ENCODE results near the gene JAK1. TPM values are rescaled to one million over a fixed set of nuclear protein-coding genes. Genes with fewer than 3 reads are reported as not detected.
A peak's percentile ranks its signal among the peaks of the same experiment; 100 is the strongest.

JAK1 gene
- total and polyA plus RNA-seq, 9 of the 15 experiments (the other 6 are each of a cell fraction or from before 2014, with no cell fraction given): 9.7 to 44.1 (median 42.5) TPM

DNA sequence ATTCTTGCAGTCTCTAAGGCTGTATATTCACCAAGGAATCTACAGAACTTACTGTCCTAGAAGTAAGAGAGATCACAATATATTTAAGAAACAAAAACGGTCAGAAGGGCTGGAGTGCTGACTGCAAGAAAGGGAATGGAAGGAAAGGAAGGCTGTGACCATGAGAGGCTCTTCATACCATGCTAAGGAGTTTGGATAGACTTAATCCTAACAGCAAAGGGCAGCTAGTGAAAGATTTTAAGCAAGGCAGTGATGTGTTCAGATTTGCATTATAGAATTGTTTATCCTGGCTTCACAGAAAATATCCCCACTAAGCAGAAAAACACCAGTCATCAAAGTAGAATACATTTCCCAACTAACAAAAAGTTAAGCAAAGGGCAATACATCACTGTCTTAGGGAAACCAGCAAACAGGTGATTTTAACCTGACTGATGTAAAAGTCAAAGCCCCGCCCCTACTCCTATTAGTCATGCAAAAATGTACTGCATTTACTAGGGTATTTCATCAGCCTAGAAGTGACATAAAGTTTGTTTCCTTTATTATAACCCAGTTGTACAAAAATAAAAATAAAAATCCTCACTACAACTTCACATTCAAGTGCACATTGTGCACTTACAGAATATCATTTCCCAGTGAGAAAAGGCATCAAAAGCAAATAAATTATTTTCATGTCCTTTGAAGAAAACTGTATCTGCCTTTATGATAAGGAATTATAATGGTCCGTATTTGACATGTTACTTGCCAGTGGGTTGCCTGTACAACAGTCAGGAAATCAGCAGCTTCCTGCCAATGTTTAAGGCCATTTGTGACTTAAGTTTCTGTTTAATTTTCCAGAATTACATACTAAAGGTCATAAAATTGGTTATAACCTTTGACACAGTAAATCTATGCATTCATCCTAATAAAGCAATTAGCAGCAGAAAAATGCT is 17.2 kb downstream of the JAK1 start (continued):
- no peak for TF ChIP-seq SLC30A9 (CRISPR knock-in tag; IDR thresholded peaks at IDR 0.05)
- TF ChIP-seq TOE1 (IDR thresholded peaks at IDR 0.05; ENCODE audit: borderline replicate concordance): no peak; the same call in 1 of the 2 replicates
- no peak for TF ChIP-seq TOE1 (CRISPR knock-in tag; IDR thresholded peaks at IDR 0.05; ENCODE audit: borderline replicate concordance, low read depth)
- TF ChIP-seq TCF7 (IDR thresholded peaks at IDR 0.05; ENCODE audit: borderline replicate concordance): no peak
- TF ChIP-seq, protein P1, sequence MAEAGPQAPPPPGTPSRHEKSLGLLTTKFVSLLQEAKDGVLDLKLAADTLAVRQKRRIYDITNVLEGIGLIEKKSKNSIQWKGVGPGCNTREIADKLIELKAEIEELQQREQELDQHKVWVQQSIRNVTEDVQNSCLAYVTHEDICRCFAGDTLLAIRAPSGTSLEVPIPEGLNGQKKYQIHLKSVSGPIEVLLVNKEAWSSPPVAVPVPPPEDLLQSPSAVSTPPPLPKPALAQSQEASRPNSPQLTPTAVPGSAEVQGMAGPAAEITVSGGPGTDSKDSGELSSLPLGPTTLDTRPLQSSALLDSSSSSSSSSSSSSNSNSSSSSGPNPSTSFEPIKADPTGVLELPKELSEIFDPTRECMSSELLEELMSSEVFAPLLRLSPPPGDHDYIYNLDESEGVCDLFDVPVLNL (CRISPR knock-in tag; IDR thresholded peaks at IDR 0.05; ENCODE audit: low read depth): no peak
- TF ChIP-seq HMG20B (CRISPR knock-in tag; IDR thresholded peaks at IDR 0.05): no peak
- TF ChIP-seq, protein P2, sequence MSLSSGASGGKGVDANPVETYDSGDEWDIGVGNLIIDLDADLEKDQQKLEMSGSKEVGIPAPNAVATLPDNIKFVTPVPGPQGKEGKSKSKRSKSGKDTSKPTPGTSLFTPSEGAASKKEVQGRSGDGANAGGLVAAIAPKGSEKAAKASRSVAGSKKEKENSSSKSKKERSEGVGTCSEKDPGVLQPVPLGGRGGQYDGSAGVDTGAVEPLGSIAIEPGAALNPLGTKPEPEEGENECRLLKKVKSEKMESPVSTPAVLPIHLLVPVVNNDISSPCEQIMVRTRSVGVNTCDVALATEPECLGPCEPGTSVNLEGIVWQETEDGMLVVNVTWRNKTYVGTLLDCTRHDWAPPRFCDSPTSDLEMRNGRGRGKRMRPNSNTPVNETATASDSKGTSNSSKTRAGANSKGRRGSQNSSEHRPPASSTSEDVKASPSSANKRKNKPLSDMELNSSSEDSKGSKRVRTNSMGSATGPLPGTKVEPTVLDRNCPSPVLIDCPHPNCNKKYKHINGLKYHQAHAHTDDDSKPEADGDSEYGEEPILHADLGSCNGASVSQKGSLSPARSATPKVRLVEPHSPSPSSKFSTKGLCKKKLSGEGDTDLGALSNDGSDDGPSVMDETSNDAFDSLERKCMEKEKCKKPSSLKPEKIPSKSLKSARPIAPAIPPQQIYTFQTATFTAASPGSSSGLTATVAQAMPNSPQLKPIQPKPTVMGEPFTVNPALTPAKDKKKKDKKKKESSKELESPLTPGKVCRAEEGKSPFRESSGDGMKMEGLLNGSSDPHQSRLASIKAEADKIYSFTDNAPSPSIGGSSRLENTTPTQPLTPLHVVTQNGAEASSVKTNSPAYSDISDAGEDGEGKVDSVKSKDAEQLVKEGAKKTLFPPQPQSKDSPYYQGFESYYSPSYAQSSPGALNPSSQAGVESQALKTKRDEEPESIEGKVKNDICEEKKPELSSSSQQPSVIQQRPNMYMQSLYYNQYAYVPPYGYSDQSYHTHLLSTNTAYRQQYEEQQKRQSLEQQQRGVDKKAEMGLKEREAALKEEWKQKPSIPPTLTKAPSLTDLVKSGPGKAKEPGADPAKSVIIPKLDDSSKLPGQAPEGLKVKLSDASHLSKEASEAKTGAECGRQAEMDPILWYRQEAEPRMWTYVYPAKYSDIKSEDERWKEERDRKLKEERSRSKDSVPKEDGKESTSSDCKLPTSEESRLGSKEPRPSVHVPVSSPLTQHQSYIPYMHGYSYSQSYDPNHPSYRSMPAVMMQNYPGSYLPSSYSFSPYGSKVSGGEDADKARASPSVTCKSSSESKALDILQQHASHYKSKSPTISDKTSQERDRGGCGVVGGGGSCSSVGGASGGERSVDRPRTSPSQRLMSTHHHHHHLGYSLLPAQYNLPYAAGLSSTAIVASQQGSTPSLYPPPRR (CRISPR knock-in tag; IDR thresholded peaks at IDR 0.05; ENCODE audit: borderline replicate concordance): no peak
- TF ChIP-seq MAFK (IDR thresholded peaks at IDR 0.05; ENCODE audit: low read length): no peak; the same call in 1 of the 2 replicates
- TF ChIP-seq RBM14 (IDR thresholded peaks at IDR 0.05; ENCODE audit: borderline replicate concordance, insufficient read depth, low read depth, low read length): no peak
- TF ChIP-seq ATF7 (IDR thresholded peaks at IDR 0.05): peak; percentile 77; the same call in 1 of the 2 replicates
- no peak for TF ChIP-seq NCOA6 (IDR thresholded peaks at IDR 0.05)
- TF ChIP-seq NFRKB (IDR thresholded peaks at IDR 0.05; ENCODE audit: low read depth): peak; percentile 57; the same call in 1 of the 2 replicates
- TF ChIP-seq SAFB (IDR thresholded peaks at IDR 0.05; ENCODE audit: borderline replicate concordance, low read depth, low read length): no peak
- TF ChIP-seq FOXA3 (CRISPR knock-in tag; conservative IDR thresholded peaks at IDR 0.05 in 1 of 2, IDR thresholded peaks at IDR 0.05 in 1 of 2): no peak
- TF ChIP-seq BACH1 (tag; IDR thresholded peaks at IDR 0.05): no peak
- TF ChIP-seq ARID1B (IDR thresholded peaks at IDR 0.05): no peak; the same call in 1 of the 2 replicates
- peak; percentile 65; the same call in 1 of the 2 replicates for TF ChIP-seq SMARCA4 (IDR thresholded peaks at IDR 0.05)
- TF ChIP-seq TBP (optimal IDR thresholded peaks at IDR 0.05; ENCODE audit: low read depth, low read length): no peak
- TF ChIP-seq RCOR1 (IDR thresholded peaks at IDR 0.05; ENCODE audit: borderline replicate concordance in 1 of 2, low read depth in 2 of 2, low read length in 2 of 2): peak in 1 of 2 experiments; percentile 10; a peak in 1 of 4 replicates
- no peak for TF ChIP-seq MYNN (IDR thresholded peaks at IDR 0.05)
- no peak for TF ChIP-seq MYNN (CRISPR knock-in tag; IDR thresholded peaks at IDR 0.05)
- no peak for TF ChIP-seq SMARCC2 (IDR thresholded peaks at IDR 0.05; ENCODE audit: low read depth)
- no peak for TF ChIP-seq ZNF282 (CRISPR knock-in tag; IDR thresholded peaks at IDR 0.05)
- no peak for TF ChIP-seq OTX1 (CRISPR knock-in tag; IDR thresholded peaks at IDR 0.05)

Data from K562 (cell line).